Activated T-cell treated with anti-CD3 and anti-CD28 coated beads for 48 hours (primary cell): Measurements from ENCODE around the gene KIF3B.
A peak's percentile ranks its signal among the peaks of the same experiment; 100 is the strongest.
"Not testable (repeated sequence)": the region's sequence is repeated elsewhere in the genome, so short reads cannot be mapped to it uniquely, and the experiment has no call there.

Source experiments
- DNase-seq: peaks from one replicate; pipeline ENCODE4 v3.0.0-alpha.2; 2020; ENCODE audit warnings: low read depth

The KIF3B gene

DNA sequence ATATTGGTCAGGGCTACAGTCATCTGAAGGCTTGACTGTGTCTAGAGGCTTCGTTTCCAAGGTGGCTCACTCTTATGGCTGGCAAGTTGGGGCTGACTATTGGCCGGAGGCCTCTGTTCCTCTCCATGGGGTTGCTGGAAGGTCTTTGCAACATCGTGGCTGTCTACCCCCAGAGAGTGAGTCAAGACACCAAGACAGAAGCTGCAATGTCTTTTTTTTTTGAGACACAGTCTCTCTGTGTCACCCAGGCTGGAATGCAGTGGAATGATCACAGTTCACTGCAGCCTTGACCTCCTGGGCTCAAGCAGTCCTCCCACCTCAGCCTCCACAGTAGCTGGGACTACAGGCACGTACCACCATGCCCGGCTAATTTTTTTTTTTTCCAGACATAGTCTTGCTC is 29.4 kb upstream of the KIF3B start:
- no peak for DNase-seq

DNA sequence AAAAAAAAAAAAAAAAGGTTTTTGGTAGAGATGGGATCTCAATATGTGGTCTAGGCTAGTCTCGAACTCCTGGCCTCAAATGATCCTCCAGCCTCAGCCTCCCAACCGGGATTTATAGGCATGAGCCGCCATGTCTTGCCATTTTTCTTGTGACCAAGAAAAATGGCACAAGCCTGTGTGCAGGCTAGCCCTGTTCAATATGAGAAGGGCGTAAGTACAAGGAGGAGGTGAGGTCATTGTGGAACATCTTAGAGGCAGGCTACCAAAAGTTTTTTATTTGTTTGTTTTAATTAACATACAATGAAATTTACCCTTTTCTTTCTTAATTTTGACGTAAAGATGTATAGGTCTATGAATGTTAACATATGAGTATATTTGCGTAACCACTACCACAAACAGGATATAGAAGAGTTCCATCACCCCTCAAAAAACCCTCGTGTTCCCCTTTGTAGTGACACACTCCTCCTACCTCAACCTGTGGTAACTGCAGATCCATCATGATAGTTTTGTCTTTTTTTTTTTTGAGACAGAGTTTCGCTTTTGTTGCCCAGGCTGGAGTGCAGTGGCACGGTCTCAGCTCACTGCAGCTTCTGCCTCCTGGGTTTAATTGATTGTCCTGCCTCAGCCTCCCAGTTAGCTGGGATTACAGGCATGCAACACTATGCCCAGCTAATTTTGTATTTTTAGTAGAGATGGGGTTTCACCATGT is 28.3 kb upstream of the KIF3B start:
- DNase-seq: no peak

DNA sequence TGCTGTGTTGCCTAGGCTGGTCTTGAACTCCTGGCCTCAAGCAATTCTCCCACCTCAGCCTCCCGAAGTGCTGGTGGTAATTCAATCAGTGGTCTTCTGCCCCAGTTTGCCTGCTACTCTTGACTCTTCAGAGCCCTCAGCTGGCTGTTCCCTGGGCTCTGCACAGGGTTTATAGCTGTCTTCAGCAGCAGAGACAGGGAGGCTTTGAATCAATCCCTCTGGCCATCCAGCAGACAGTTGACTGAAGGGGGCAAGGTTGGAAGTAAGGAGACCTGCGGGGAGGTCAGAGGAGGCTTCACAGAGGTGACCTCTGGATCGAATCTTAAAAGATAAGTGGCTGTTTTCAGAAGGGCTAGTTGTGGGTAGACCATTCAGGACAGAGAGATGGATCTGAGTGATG is 26.0 kb upstream of the KIF3B start:
- no peak for DNase-seq

DNA sequence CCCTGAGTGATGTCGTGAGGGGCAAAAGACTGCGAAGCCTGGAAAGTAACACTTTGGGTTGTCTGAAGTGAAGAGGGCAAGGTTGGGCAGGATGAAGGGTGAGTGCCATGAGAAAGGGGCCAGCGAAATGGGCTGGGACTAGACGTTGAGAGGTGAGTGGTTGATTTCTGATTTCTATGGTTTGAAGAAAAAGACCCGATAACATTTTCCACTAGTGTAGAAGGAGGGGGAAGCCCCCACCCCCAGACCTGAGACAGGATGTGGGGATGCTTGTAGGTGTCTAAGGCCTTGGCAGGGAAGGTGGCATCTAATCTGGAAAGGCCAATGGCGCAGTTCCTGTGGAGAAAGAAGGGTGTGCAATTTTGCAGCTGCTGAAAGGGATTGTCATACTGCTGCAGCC is 25.3 kb upstream of the KIF3B start:
- peak; percentile 81 for DNase-seq

DNA sequence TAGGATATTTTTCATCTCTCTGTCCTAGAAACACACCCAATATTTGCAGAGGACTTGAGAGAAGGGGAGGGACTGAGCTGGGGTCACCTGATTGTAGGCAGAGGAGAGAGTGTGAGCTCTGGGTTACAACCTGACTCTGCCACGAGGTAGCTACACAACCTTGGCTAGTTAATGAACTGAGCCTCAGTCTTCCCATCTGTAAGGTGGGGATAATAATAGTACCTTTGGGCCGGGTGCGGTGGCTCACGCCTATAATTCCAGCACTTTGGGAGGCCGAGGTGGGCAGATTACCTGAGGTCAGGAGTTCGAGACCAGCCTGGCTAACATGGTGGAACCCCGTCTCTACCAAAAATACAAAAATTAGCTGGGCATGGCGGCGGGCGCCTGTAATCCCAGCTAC is 16.5 kb upstream of the KIF3B start:
- not testable (repeated sequence) for DNase-seq

DNA sequence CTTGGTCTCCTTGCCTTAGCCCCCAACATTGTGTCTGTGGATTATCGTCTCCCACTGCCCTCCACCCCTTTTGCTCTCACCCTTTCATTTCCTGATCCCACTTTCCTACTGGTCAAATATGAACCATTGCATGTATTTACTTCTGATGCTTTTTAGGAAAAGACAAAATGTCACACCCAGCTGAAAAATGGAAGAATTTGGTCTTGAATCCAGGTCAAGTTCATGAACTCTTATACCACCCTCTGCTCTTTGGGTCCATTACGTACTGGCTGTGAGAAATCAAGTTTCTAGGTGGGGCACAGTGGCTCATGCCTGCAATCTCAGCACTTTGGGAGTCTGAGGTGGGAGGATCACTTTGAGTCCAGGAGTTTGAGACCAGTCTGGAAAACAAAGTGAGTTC is 15.8 kb upstream of the KIF3B start:
- no peak for DNase-seq

DNA sequence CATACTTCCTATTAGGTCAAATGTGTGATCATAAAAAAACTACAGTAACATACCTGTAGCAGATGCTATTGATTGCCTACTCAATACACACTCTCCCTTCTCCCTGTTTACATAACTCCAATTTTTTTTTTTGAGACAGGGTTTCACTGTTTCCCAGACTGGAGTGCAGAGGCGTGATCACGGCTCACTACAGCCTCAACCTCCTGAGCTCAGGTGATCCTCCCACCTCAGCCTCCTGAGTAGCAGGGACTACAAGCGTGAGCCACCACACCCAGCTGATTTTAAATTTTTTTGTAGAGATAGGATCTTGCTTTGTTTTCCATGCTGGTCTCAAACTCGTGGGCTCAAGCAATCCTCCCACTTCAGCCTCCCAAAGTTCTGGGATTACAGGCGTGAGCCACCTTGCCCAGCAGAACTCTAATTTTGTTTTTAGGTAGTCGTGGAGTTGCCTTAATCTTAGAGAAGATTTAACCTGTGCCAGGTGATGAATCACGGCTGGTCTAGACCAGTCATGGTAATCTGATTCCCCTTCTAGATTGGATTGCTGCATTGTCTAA is 14.0 kb upstream of the KIF3B start:
- DNase-seq: no peak

DNA sequence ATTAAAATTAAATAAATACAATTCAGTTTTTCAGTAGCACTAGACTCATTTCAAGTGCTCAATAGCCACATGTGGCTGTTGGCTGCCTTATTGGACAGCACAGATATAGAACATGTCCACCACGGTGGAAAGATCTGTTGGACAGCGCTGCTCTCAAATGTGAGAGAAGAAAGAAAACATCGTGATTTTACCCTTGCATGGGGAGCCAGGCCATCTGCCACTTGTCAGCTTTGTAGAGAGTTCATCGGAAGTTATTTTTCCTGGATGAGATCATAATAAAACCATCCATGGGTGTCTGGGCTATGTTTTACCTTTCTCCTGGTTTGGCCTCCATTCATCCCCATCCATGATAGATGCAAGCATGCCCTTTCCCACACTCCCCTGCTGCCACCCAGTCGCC is 5.8 kb upstream of the KIF3B start:
- DNase-seq: no peak

DNA sequence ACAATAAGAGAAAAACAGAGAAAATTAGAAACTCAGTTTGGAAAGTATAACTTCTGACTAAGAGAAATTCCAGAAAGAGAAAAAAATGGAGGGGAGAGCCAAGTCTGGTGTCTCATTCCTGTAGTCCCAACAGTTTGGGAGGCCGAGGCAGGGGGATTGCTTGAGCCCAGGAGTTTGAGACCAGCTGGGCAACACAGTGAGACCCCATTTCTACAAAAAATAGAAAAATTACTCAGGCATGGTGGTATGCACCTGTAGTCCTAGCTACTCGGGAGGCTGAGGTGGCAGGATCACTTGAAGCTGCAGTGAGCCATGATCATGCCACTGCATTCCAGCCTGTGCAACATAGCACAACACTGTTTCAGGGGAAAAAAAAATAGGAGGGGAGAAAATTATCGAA is 3.1 kb upstream of the KIF3B start:
- no peak for DNase-seq

DNA sequence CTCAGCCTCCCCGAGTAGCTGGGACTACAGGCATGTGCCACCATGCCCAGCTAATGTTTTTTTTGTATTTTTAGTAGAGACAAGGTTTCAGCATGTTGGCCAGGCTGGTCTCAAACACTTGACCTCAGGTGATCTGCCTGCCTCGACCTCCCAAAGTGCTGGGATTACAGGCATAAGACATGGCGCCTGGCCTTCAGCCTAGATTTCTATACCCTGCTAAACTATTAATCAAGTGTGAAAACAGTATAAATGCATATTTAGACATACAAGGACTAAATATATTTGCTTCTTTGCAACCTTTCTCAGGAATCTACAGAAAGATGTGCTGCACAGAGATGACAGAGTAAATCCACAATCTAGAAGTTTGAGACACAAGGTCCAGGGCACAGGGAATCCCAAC is 2.3 kb upstream of the KIF3B start:
- DNase-seq: not testable (repeated sequence)

DNA sequence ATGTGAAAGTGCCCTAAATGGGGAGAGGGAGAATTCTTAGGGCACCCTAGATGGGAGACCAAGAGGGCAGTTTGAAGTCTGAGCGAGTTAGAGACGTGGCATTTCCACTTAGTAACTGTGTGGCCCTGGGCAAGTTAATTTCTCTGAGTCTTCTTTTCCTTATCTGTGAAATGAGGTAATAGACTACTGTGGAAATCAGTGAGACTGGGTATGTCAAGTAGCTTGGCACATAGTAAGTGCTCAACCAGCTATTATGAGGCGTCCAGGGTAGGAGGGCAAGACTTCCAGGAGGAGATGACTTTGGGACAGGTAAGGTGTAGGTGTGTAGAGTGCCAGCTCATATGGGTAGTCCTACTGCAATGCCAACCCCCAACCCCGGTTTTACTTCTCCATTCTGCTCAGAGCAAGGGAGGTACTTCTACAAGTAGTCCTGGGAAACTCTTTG is 770 bp downstream of the KIF3B start:
- DNase-seq: no peak

DNA sequence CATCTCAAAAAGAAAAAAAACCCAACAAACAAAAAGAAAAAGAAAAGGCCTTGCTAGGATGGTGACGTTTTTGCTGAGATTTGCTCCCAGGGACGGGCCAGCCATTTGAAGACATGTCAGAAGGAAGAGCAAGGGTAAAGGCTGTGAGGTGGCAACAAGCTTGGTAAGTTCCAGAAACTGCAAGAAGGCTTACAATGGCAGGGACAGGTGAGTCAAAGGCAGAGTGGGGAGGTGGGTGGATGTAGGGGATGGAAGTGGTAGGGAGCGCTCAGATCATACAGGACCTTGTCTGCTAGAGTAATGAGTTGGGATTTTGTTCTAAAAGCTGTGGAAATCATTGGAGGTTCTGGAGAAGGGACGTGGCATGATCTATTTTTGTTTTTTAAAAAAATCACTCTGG is 4.3 kb downstream of the KIF3B start:
- no peak for DNase-seq

DNA sequence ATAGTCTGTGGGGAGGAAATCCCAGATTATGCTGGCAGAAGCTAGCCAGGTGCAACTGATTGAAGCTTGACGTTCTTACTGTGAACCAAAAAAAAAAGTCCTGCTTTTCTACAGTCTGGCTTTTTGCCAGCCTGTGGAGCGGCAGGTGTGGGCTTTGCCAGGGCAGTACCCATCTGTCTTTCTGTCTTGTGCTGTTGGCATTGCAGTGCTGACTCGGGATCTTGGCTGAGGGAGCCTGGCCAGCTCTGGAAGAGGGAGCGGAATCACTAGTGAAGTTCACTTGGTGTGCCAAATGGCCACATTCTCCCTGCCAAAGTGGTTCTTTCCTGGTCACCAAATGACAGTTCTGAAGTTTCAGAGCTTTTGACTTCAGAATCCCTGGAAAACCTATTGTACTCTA is 5.0 kb downstream of the KIF3B start:
- DNase-seq: no peak

DNA sequence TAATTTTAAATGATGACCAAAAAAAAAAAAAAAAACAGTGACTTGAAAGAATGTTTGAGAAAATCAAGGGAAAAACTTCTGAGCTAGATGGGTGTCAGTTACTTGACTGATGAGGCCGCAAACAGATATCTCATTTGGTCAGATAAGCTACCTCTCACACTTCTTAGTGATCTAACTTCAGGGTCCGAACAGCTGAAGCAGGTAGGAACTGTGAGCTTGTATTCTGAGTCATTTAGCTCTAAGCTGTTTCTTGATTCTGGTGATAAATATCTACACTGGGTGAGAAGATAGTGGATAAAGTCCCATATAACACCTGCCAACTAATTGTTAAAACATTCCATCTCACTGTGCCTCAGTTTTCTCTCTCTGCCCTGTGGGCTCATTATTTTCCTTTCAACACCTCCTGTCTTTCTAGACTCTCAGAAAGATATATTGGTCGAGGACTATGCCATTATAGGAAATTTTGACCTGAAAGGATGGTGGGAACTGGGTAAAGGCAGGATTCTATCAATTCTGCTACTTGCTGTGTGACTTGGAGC is 7.7 kb downstream of the KIF3B start:
- DNase-seq: no peak

DNA sequence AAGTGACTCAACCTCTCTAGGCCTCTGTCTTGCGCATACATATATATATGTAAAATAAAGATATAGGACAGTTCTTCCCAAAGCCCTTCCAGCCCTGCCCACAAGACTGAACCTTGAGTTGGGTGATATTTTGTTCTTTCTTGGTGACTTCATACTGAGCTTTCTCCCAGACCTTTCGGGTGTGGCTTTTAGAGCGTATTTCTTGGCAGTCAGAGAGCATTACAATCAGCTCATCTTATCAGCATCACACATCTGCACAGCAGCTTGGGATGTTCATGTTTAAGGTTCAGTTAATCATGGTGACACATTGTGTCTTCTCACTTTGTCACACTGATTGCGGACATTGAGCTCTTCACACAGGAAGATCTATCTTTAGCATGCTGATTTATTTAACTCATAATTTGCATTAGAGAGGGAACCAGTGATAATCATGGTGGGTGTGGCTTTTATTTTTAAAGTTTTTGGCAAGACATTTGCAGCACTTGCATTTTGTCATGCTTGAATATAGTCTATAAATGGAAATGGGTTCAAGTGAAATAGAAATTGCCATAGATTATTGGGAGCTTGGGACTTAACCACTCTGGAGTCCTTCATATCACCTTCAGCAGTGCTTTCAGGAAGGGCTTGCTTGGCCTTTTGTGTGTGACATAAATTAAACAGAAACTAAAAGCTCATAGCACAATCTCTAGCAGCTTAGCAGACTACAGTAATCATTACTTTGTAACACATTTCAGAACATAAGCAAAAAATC is 8.3 kb downstream of the KIF3B start:
- DNase-seq: peak; percentile 38

DNA sequence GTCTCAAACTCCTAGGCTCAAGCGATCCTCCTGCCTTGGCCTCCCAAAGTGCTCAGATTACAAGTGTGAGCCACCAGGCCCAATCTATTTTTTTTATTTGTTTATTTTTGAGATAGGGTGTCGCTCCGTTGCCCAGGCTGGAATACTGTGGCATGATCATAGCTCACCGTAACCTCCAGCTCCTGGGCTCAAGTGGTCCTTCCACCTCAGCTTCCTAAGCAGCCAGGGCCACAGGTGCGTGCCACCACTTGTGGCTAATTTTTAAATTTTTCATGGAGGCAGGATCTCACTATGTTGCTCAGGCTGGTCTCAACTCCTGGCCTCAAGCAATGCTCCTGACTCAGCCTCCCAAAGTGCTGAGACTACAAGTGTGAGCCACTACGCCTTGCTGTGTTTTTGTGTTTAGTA is 9.8 kb downstream of the KIF3B start:
- no peak for DNase-seq

DNA sequence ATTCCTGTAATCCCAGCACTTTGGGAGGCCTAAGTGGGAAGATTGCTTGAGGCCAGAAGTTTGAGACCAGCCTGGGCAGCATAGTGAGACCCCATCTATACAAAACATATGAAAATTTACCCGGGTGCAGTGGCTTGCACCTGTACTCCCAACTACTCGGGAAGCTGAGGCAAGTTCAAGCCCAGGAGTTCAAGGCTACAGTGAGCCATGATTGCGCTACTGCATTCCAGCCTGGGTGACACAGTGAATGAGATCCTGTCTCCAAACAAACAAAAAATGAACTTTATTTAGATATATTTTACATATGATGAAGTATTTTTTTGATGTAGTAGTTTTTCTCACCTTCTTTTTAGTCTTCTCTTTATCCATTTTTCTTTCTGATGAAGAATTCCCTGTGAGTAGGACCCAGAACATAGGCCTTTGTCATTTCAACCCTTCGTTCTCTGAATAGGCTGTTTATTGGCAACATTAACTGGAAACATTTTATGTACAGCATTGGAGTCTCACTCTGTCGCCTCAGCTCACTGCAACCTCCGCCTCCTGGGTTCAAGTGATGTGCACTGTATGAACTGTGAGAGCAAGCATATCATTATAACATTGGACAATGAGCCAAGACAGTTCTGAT is 10.9 kb downstream of the KIF3B start:
- no peak for DNase-seq

DNA sequence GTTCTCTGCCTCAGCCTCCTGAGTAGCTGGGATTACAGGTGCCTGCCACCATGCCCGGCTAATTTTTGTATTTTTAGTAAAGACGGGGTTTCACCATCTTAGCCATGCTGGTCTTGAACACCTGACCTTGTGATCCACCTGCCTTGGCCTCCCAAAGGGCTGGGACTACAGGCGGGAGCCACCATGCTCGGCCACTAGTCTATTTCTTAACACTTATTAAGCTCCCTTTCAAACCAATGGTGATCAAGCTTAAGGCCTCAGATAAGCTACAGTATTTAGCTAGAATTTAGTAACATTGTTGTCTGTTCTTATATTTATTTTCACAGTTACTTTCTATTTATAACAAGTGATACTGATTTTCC is 11.8 kb downstream of the KIF3B start:
- not testable (repeated sequence) for DNase-seq

DNA sequence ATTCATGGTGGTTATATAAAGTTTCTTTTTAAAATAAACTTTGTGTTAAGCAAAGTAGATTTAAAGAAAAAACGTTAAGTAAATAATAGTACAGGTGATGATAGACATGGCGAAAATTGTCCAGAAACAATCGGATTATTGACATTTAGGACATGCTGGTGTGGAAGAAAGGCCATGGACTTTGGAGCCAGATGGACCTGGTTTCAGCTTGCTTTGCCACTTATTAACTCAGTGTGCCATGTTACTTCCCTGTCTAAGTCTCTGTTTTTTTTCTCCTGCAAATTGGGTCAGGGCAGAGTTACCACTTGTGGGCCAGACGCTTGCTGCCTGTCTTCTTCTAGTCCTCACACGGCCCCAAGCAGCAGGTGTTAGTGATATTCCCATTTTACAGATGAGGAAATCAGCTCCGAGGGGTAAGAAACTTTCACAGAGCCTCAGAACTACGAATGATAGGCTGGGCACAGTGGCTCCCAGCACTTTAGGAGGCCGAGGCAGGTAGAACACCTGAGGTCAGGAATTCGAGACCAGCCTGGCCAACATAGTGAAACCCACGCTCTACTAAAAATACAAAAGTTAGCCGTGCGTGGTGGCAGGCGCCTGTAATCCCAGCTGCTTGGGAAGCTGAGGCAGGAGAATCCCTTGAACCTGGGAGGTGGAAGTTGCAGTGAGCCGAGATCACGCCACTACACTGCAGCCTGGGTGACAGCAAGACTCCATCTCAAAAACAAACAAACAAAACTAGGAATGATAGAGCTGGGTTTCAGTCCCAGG is 12.4 kb downstream of the KIF3B start:
- DNase-seq: no peak

DNA sequence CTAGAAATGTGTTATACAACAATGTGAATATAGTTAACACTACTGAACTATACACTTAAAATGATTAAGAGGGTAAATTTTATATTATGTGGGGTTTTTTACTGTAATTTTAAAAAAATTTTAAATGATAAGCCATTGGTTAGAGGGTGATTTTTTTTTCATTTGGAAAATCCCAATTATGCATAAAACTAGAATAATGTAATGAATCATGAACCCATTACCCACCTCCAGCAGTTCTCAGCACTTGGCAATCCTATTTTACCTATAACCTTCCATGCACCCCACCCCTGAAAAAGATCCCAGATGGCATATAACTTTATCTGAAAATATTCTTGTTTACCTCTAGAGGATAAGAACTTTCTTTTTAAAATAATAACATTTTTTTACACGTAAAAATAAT is 13.7 kb downstream of the KIF3B start:
- no peak for DNase-seq

DNA sequence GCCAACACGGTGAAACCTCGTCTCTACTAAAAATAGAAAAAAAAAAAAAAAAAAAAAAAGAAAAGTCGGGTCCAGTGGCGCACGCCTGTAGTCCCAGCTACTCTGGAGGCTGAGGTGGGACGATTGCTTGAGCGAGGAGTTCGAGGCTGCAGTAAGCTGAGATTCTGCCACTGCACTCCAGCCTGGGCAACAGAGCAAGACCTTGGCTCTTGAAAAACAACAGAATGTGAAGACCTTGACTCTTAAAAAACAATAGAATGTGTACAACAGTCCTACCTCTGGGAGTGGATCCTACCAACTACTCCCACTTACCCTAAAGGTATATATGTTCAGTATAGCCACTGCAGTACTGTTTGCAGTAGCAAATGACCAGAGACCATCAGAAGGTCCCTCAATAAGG is 15.1 kb downstream of the KIF3B start:
- DNase-seq: no peak

DNA sequence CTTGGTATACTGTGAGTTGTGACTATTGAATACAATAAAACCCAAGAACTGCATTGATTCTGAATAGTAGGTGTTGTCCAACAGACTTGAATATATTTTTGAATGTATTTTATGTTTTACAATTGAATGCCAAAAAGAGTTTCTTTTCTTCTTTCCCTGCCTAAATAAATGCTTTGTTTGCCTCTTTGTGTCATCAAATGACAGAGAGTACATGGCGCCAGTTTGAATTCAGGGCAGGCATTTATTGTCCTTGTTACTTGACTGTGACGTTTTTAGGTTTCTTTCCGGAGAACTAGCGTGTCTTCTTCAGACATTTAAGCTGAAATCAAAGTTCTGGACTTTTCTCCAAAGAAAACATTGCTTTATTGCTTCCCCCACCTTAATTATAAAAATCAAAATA is 16.6 kb downstream of the KIF3B start:
- no peak for DNase-seq
